ENCODE measurements around the gene DACH1.
"Not testable (repeated sequence)": the region's sequence is repeated elsewhere in the genome, so short reads cannot be mapped to it uniquely, and the experiment has no call there.

Gene DACH1

GRCh38 chr13:71778998-71779397 is 88.0 kb downstream of the DACH1 start:
- H2AK5ac ChIP-seq (ENCODE audit: low read length, severe bottlenecking); H4K8ac ChIP-seq (ENCODE audit: low read length); H3K36me3 ChIP-seq (ENCODE audit: control insufficient read depth in 1 of 2, insufficient read depth in 2 of 2, low read depth in 1 of 2, low read length in 2 of 2); H2BK120ac ChIP-seq (ENCODE audit: low read depth, low read length); H3K4me3 ChIP-seq (ENCODE audit: insufficient read depth in 1 of 2, low read depth in 1 of 2, low read length in 2 of 2); H3K4me1 ChIP-seq (ENCODE audit: control insufficient read depth, insufficient read depth, low read depth, low read length); H3K27me3 ChIP-seq (ENCODE audit: control insufficient read depth in 1 of 2, insufficient read depth in 1 of 2, low read length in 2 of 2); H3K9me3 ChIP-seq (ENCODE audit: control insufficient read depth, low read length); H2BK5ac ChIP-seq (ENCODE audit: low read depth, low read length, poor library complexity, severe bottlenecking); DNase-seq; H3K4ac ChIP-seq (ENCODE audit: low read depth in 1 of 2, low read length in 2 of 2); H2AFZ ChIP-seq (ENCODE audit: low read depth, low read length); H3K27ac ChIP-seq (ENCODE audit: low read length, poor library complexity, severe bottlenecking); H3K9ac ChIP-seq (ENCODE audit: low read length); H2BK15ac ChIP-seq (ENCODE audit: low read depth, poor library complexity, severe bottlenecking); H3K14ac ChIP-seq (ENCODE audit: low read length in 2 of 2); H3K18ac ChIP-seq (ENCODE audit: low read depth in 1 of 2, low read length in 2 of 2); H3K23ac ChIP-seq (ENCODE audit: low read length in 2 of 2); H2BK12ac ChIP-seq (ENCODE audit: low read length in 2 of 2); H3K4me2 ChIP-seq (ENCODE audit: low read length, poor library complexity, severe bottlenecking); H3K79me1 ChIP-seq (replicated peaks; ENCODE audit: low read length, poor library complexity, severe bottlenecking); H4K91ac ChIP-seq (ENCODE audit: low read length): not testable (repeated sequence)
- 40% methylated on average over 1 of the region's 11 CpGs for WGBS

- H3K14ac ChIP-seq (ENCODE audit: low read length in 2 of 2): no peak overlapping the region
- no peak overlapping the region for H3K18ac ChIP-seq (ENCODE audit: low read depth in 1 of 2, low read length in 2 of 2)
- H3K23ac ChIP-seq (ENCODE audit: low read length in 2 of 2): no peak overlapping the region
- H2BK15ac ChIP-seq (ENCODE audit: low read depth, poor library complexity, severe bottlenecking): no peak overlapping the region
- no peak overlapping the region for H3K27ac ChIP-seq (ENCODE audit: low read length, poor library complexity, severe bottlenecking)
- H4K91ac ChIP-seq (ENCODE audit: low read length): no peak overlapping the region
- WGBS: 100% methylated on average over 1 of the region's 1 CpG
- no peak overlapping the region for H3K4me3 ChIP-seq (ENCODE audit: insufficient read depth in 1 of 2, low read depth in 1 of 2, low read length in 2 of 2)
- no peaks in the 10 kb centered on the region for H3K79me1 ChIP-seq (replicated peaks; ENCODE audit: low read length, poor library complexity, severe bottlenecking)
- H2BK5ac ChIP-seq (ENCODE audit: low read depth, low read length, poor library complexity, severe bottlenecking): no peak overlapping the region
- no peak overlapping the region for H3K4ac ChIP-seq (ENCODE audit: low read depth in 1 of 2, low read length in 2 of 2)
- H2AK5ac ChIP-seq (ENCODE audit: low read length, severe bottlenecking): no peak overlapping the region
- H2BK120ac ChIP-seq (ENCODE audit: low read depth, low read length): no peak overlapping the region
- no peak overlapping the region for H3K9ac ChIP-seq (ENCODE audit: low read length)
- no peak overlapping the region for H4K8ac ChIP-seq (ENCODE audit: low read length)
- H2AFZ ChIP-seq (ENCODE audit: low read depth, low read length): no peak overlapping the region
- no peaks in the 10 kb centered on the region for H3K4me1 ChIP-seq (ENCODE audit: control insufficient read depth, insufficient read depth, low read depth, low read length)
- H3K9me3 ChIP-seq (ENCODE audit: control insufficient read depth, low read length): no peaks in the 10 kb centered on the region
- no peaks in the 10 kb centered on the region for H3K36me3 ChIP-seq (ENCODE audit: control insufficient read depth in 1 of 2, insufficient read depth in 2 of 2, low read depth in 1 of 2, low read length in 2 of 2)
- no peak for DNase-seq
- no peak overlapping the region for H3K4me2 ChIP-seq (ENCODE audit: low read length, poor library complexity, severe bottlenecking)
- H2BK12ac ChIP-seq (ENCODE audit: low read length in 2 of 2): no peak overlapping the region
- H3K27me3 ChIP-seq (ENCODE audit: control insufficient read depth in 1 of 2, insufficient read depth in 1 of 2, low read length in 2 of 2): no peaks in the 10 kb centered on the region
These were observed 91.0 kb downstream of the DACH1 start for GRCh38 chr13:71775966-71776365.

- no peak overlapping the region for H2BK15ac ChIP-seq (ENCODE audit: low read depth, poor library complexity, severe bottlenecking)
- no peak overlapping the region for H4K8ac ChIP-seq (ENCODE audit: low read length)
- no peak overlapping the region for H3K4me3 ChIP-seq (ENCODE audit: insufficient read depth in 1 of 2, low read depth in 1 of 2, low read length in 2 of 2)
- 100% methylated on average over 2 of the region's 4 CpGs for WGBS
- H3K14ac ChIP-seq (ENCODE audit: low read length in 2 of 2): no peak overlapping the region
- H3K9ac ChIP-seq (ENCODE audit: low read length): no peak overlapping the region
- no peaks in the 10 kb centered on the region for H3K27me3 ChIP-seq (ENCODE audit: control insufficient read depth in 1 of 2, insufficient read depth in 1 of 2, low read length in 2 of 2)
- no peak overlapping the region for H3K27ac ChIP-seq (ENCODE audit: low read length, poor library complexity, severe bottlenecking)
- no peak overlapping the region for H3K18ac ChIP-seq (ENCODE audit: low read depth in 1 of 2, low read length in 2 of 2)
- H3K79me1 ChIP-seq (replicated peaks; ENCODE audit: low read length, poor library complexity, severe bottlenecking): no peaks in the 10 kb centered on the region
- no peak overlapping the region for H2AFZ ChIP-seq (ENCODE audit: low read depth, low read length)
- H3K9me3 ChIP-seq (ENCODE audit: control insufficient read depth, low read length): no peaks in the 10 kb centered on the region
- H2BK120ac ChIP-seq (ENCODE audit: low read depth, low read length): no peak overlapping the region
- H2BK5ac ChIP-seq (ENCODE audit: low read depth, low read length, poor library complexity, severe bottlenecking): no peak overlapping the region
- H2AK5ac ChIP-seq (ENCODE audit: low read length, severe bottlenecking): no peak overlapping the region
- no peaks in the 10 kb centered on the region for H3K36me3 ChIP-seq (ENCODE audit: control insufficient read depth in 1 of 2, insufficient read depth in 2 of 2, low read depth in 1 of 2, low read length in 2 of 2)
- no peak overlapping the region for H4K91ac ChIP-seq (ENCODE audit: low read length)
- no peaks in the 10 kb centered on the region for H3K4me1 ChIP-seq (ENCODE audit: control insufficient read depth, insufficient read depth, low read depth, low read length)
- no peak overlapping the region for H3K4me2 ChIP-seq (ENCODE audit: low read length, poor library complexity, severe bottlenecking)
- no peak overlapping the region for H3K4ac ChIP-seq (ENCODE audit: low read depth in 1 of 2, low read length in 2 of 2)
- H2BK12ac ChIP-seq (ENCODE audit: low read length in 2 of 2): no peak overlapping the region
- no peak for DNase-seq
- H3K23ac ChIP-seq (ENCODE audit: low read length in 2 of 2): no peak overlapping the region
These were observed 92.1 kb downstream of the DACH1 start for GRCh38 chr13:71774863-71775262.

GRCh38 chr13:71773531-71773930 is 93.5 kb downstream of the DACH1 start:
- Histone ChIP-seq H3K9ac (ENCODE audit: low read length) (no peak overlapping the region), H4K8ac (ENCODE audit: low read length) (no peak overlapping the region), H2AFZ (ENCODE audit: low read depth, low read length) (no peak overlapping the region), H3K23ac (ENCODE audit: low read length in 2 of 2) (no peak overlapping the region), H2BK5ac (ENCODE audit: low read depth, low read length, poor library complexity, severe bottlenecking) (no peak overlapping the region), H3K14ac (ENCODE audit: low read length in 2 of 2) (no peak overlapping the region), H2BK120ac (ENCODE audit: low read depth, low read length) (no peak overlapping the region), H2BK12ac (ENCODE audit: low read length in 2 of 2) (no peak overlapping the region), H3K4me3 (ENCODE audit: insufficient read depth in 1 of 2, low read depth in 1 of 2, low read length in 2 of 2) (no peak overlapping the region), H3K4ac (ENCODE audit: low read depth in 1 of 2, low read length in 2 of 2) (no peak overlapping the region), H3K36me3 (ENCODE audit: control insufficient read depth in 1 of 2, insufficient read depth in 2 of 2, low read depth in 1 of 2, low read length in 2 of 2) (no peaks in the 10 kb centered on the region), H3K4me1 (ENCODE audit: control insufficient read depth, insufficient read depth, low read depth, low read length) (no peaks in the 10 kb centered on the region), H2BK15ac (ENCODE audit: low read depth, poor library complexity, severe bottlenecking) (no peak overlapping the region), H3K9me3 (ENCODE audit: control insufficient read depth, low read length) (no peaks in the 10 kb centered on the region), H3K27ac (ENCODE audit: low read length, poor library complexity, severe bottlenecking) (no peak overlapping the region), H3K4me2 (ENCODE audit: low read length, poor library complexity, severe bottlenecking) (no peak overlapping the region), H3K27me3 (ENCODE audit: control insufficient read depth in 1 of 2, insufficient read depth in 1 of 2, low read length in 2 of 2) (no peaks in the 10 kb centered on the region), H4K91ac (ENCODE audit: low read length) (no peak overlapping the region), H3K79me1 (replicated peaks; ENCODE audit: low read length, poor library complexity, severe bottlenecking) (no peaks in the 10 kb centered on the region), H2AK5ac (ENCODE audit: low read length, severe bottlenecking) (no peak overlapping the region), H3K18ac (ENCODE audit: low read depth in 1 of 2, low read length in 2 of 2) (no peak overlapping the region)
- DNase-seq: no peak
- WGBS: 96% methylated on average over 3 of the region's 4 CpGs

Data from mesenchymal stem cell (in vitro differentiated cells and primary cell).